HCT116 (cell line): Measurements from ENCODE around the gene CFAP92. TPM values are rescaled to one million over a fixed set of nuclear protein-coding genes. Genes with fewer than 3 reads are reported as not detected.

Experiments
- ATAC-seq: fragments of 200-7000 bp; cut with Tn5 transposase; 2 replicates; pipeline ENCODE4 v1.9.1; 2020; ENCODE audit warnings: mild to moderate bottlenecking, moderate library complexity
- BruUV-seq: library from RNA; stranded (reverse); fragments of 400-500 nt; replicated peaks from 2 replicates; lab custom pipeline; 2021; lab: Mats Ljungman, UMichigan
- CTCF ChIA-PET: fragments of 300-600 bp; sonication (Branson Sonifier 250); formaldehyde crosslinking; loops from one replicate; lab custom pipeline; 2021; ENCODE audit warnings: antibody characterized with exemption; lab: Charles Lee
- POLR2A ChIA-PET: fragments of 300-600, 350-600 bp; sonication (Branson Sonifier 250); formaldehyde crosslinking; loops from one replicate; lab custom pipeline; 2021; ENCODE audit warnings: antibody characterized with exemption; lab: Charles Lee
- RAD21 ChIA-PET, 2 experiments: fragments of 300-600 bp; sonication (Branson Sonifier 250); formaldehyde crosslinking; loops; one replicate each; lab custom pipeline; 2023; ENCODE audit warnings: low total read pairs in 2 of 2; ENCODE audit not compliant: uncharacterized antibody in 2 of 2, unreplicated experiment in 2 of 2, low non-redundant PET in 1 of 2; lab: Charles Lee
- DNase-seq: peaks from one replicate; pipeline ENCODE4 v3.0.0-alpha.2; 2010; ENCODE audit warnings: low read depth, low spot score
- H2AFZ ChIP-seq: fragments of 200-600 bp; shearing (Covaris generic), sonication (generic); 2 replicates; pipeline ENCODE4 v1.6.1; 2017; ENCODE audit warnings: low read depth, mixed run types, mixed read lengths, antibody characterized with exemption, low read length; ENCODE audit not compliant: poor library complexity, severe bottlenecking
- H3K27ac ChIP-seq: 2 replicates; pipeline ENCODE4 v1.5.1; 2012; ENCODE audit warnings: low read depth, low read length
- H3K27me3 ChIP-seq: fragments of 200-600 bp; sonication (generic); 2 replicates; pipeline ENCODE4 v1.6.1; 2016; ENCODE audit warnings: mixed run types, low read length, mixed read lengths; ENCODE audit not compliant: insufficient read depth
- H3K36me3 ChIP-seq, 2 experiments: fragments of 200-500 bp in 1 of 2; fragments of 200-600 bp in 1 of 2; sonication (Bioruptor generic) in 1 of 2; sonication (generic) in 1 of 2; 2 replicates each; pipeline versions ENCODE4 v1.5.1 to v1.6.1; 2014 to 2016; ENCODE audit warnings: low read length in 2 of 2, inconsistent platforms in 1 of 2, mixed read lengths in 1 of 2, mixed run types in 1 of 2; ENCODE audit not compliant: insufficient read depth in 2 of 2, control insufficient read depth in 1 of 2
- H3K4me1 ChIP-seq, 2 experiments: fragments of 200-600 bp in 1 of 2; sonication (generic) in 1 of 2; 2 replicates each; pipeline versions ENCODE4 v1.5.1 to v1.6.1; 2012 to 2017; ENCODE audit warnings: low read length in 2 of 2, inconsistent platforms in 1 of 2, mild to moderate bottlenecking in 1 of 2, mixed read lengths in 1 of 2, mixed run types in 1 of 2, moderate library complexity in 1 of 2; ENCODE audit not compliant: insufficient read depth in 2 of 2, control insufficient read depth in 1 of 2
- H3K4me2 ChIP-seq: fragments of 200-600 bp; sonication (generic); 2 replicates; pipeline ENCODE4 v1.6.1; 2017; ENCODE audit warnings: mixed run types, low read length, mixed read lengths
- H3K4me3 ChIP-seq, 2 experiments: fragments of 200-600 bp in 1 of 2; sonication (generic) in 1 of 2; replicated peaks in 1 of 2; 2 replicates each; pipeline ENCODE4 v1.5.1; 2011 to 2016; ENCODE audit warnings: low read length in 2 of 2, control low read depth in 1 of 2, low read depth in 1 of 2, mild to moderate bottlenecking in 1 of 2, mixed read lengths in 1 of 2, mixed run types in 1 of 2
- H3K79me2 ChIP-seq: fragments of 200-600 bp; sonication (generic); 2 replicates; pipeline ENCODE4 v1.6.1; 2017; ENCODE audit warnings: mild to moderate bottlenecking, mixed run types, low read length, moderate library complexity, mixed read lengths; ENCODE audit not compliant: insufficient read depth
- H3K9ac ChIP-seq: fragments of 200-600 bp; sonication (generic); 2 replicates; pipeline ENCODE4 v1.6.1; 2016; ENCODE audit warnings: low read length, mixed read lengths
- H3K9me2 ChIP-seq: fragments of 200-600 bp; sonication (generic), shearing (Covaris generic); 2 replicates; pipeline ENCODE4 v1.6.1; 2017; ENCODE audit warnings: mixed run types, mild to moderate bottlenecking, moderate library complexity; ENCODE audit not compliant: insufficient read depth
- H3K9me3 ChIP-seq, 2 experiments: fragments of 200-500 bp in 1 of 2; fragments of 200-600 bp in 1 of 2; sonication (Bioruptor generic) in 1 of 2; sonication (generic) in 1 of 2; 2 replicates each; pipeline ENCODE4 v1.6.1; 2014 to 2017; ENCODE audit warnings: low read length in 2 of 2, mixed read lengths in 2 of 2, inconsistent platforms in 1 of 2, low read depth in 1 of 2, mild to moderate bottlenecking in 1 of 2, mixed run types in 1 of 2, moderate library complexity in 1 of 2; ENCODE audit not compliant: control insufficient read depth in 1 of 2, insufficient read depth in 1 of 2
- H4K20me1 ChIP-seq: fragments of 200-600 bp; sonication (generic), shearing (Covaris generic); 2 replicates; pipeline ENCODE4 v1.6.1; 2017; ENCODE audit warnings: mixed run types, mild to moderate bottlenecking, moderate library complexity; ENCODE audit not compliant: insufficient read depth
- CEBPB ChIP-seq: IDR thresholded peaks from 2 replicates; pipeline ENCODE4 v1.6.1; 2012; ENCODE audit warnings: low read depth
- CTCF ChIP-seq, 3 experiments: fragments of 200-600 bp in 1 of 3; sonication (generic) in 1 of 3; IDR thresholded peaks in 2 of 3; conservative IDR thresholded peaks in 1 of 3; 2 replicates each; pipeline ENCODE4 v1.5.1; 2012 to 2017; ENCODE audit warnings: low read depth in 2 of 3, low read length in 2 of 3, antibody characterized with exemption in 1 of 3, borderline replicate concordance in 1 of 3, control low read depth in 1 of 3, mild to moderate bottlenecking in 1 of 3, mixed read lengths in 1 of 3, mixed run types in 1 of 3, moderate library complexity in 1 of 3; ENCODE audit not compliant: insufficient read depth in 1 of 3
- ELF1 ChIP-seq: IDR thresholded peaks from 2 replicates; pipeline ENCODE4 v1.6.1; 2012; ENCODE audit warnings: low read depth, borderline replicate concordance
- EZH2 ChIP-seq: fragments of 200-600 bp; sonication (generic); IDR thresholded peaks from 2 replicates; pipeline ENCODE4 v1.6.1; 2017; ENCODE audit warnings: antibody characterized with exemption, mixed run types
- EZH2phosphoT487 ChIP-seq: fragments of 200-600 bp; IDR thresholded peaks from 2 replicates; pipeline ENCODE4 v1.6.1; 2018; ENCODE audit warnings: antibody characterized with exemption, borderline replicate concordance
- JUND ChIP-seq: IDR thresholded peaks from 2 replicates; pipeline ENCODE4 v1.6.1; 2012
- POLR2A ChIP-seq: IDR thresholded peaks from 2 replicates; pipeline ENCODE4 v1.7.0; 2011; ENCODE audit warnings: borderline replicate concordance; ENCODE audit not compliant: insufficient read depth, insufficient read length; ENCODE audit errors: extremely low read depth
- POLR2AphosphoS5 ChIP-seq: IDR thresholded peaks from 2 replicates; pipeline ENCODE4 v1.6.1; 2011; ENCODE audit warnings: mild to moderate bottlenecking, low read depth, low read length, moderate library complexity
- RAD21 ChIP-seq: IDR thresholded peaks from 2 replicates; pipeline ENCODE4 v1.6.1; 2012; ENCODE audit warnings: low read depth, mild to moderate bottlenecking
- REST ChIP-seq: IDR thresholded peaks from 2 replicates; pipeline ENCODE4 v1.6.1; 2012; ENCODE audit warnings: low read depth
- SIN3A ChIP-seq: IDR thresholded peaks from 2 replicates; pipeline ENCODE4 v1.6.1; 2012; ENCODE audit warnings: low read depth
- SP1 ChIP-seq: IDR thresholded peaks from 2 replicates; pipeline ENCODE4 v1.6.1; 2012; ENCODE audit warnings: low read depth
- SRF ChIP-seq: IDR thresholded peaks from 2 replicates; pipeline ENCODE4 v1.6.1; 2012; ENCODE audit warnings: low read depth
- TCF7L2 ChIP-seq: IDR thresholded peaks from 2 replicates; pipeline ENCODE4 v1.7.0; 2011; ENCODE audit warnings: borderline replicate concordance, inconsistent platforms; ENCODE audit not compliant: insufficient read depth, insufficient read length; ENCODE audit errors: extremely low read depth
- intact Hi-C: fragments of 100-400 bp; cut with micrococcal nuclease; formaldehyde crosslinking; loops from 2 replicates; pipeline ENCODE4 v1.10.0; 2022
- total RNA-seq: library from RNA; stranded (reverse); gene quantifications from one replicate; pipeline ENCODE4 v1.2.1, GENCODE V29; 2021; ENCODE audit not compliant: unreplicated experiment
- TF ChIP-seq, protein P1 (sequence below): IDR thresholded peaks from 2 replicates; pipeline ENCODE4 v1.6.1; 2011; ENCODE audit warnings: mild to moderate bottlenecking, low read length, moderate library complexity; ENCODE audit not compliant: insufficient replicate concordance; ENCODE audit errors: extremely low read depth
- TF ChIP-seq, protein P2 (sequence below): IDR thresholded peaks from 2 replicates; pipeline ENCODE4 v1.6.1; 2012
- TF ChIP-seq, protein P3 (sequence below): IDR thresholded peaks from 2 replicates; pipeline ENCODE4 v1.6.1; 2012

The CFAP92 gene
- total RNA-seq, 1 experiment from 2014 or later: 3.6 TPM

GRCh38 chr3:128933922-128934253 is 60.0 kb downstream of the CFAP92 start:
- no peaks in the 10 kb centered on the region for H4K20me1 ChIP-seq
- H3K27me3 ChIP-seq: no peaks in the 10 kb centered on the region
- no peak overlapping the region for H3K4me2 ChIP-seq
- RAD21 ChIA-PET: no interaction called here
- no peaks in the 10 kb centered on the region for H3K4me1 ChIP-seq
- no peaks in the 10 kb centered on the region for H3K9me2 ChIP-seq
- CTCF ChIA-PET: no interaction called here
- H2AFZ ChIP-seq: no peak overlapping the region
- ATAC-seq (no peak), DNase-seq (no peak)
- intact Hi-C loops: no loop called here
- H3K9me3 ChIP-seq: no peaks in the 10 kb centered on the region
- no peak overlapping the region for H3K4me3 ChIP-seq
- BruUV-seq: no TSS peak
- H3K27ac ChIP-seq: no peak overlapping the region
- POLR2A ChIA-PET: no interaction called here
- no peaks in the 10 kb centered on the region for H3K36me3 ChIP-seq
- H3K9ac ChIP-seq: no peak overlapping the region
- no peaks in the 10 kb centered on the region for H3K79me2 ChIP-seq
- TF ChIP-seq SRF (no peak), SP1 (no peak), SIN3A (no peak), POLR2A (no peak), JUND (no peak), EZH2 (no peak), CTCF (IDR thresholded peaks at IDR 0.05 in 2 of 3, conservative IDR thresholded peaks at IDR 0.05 in 1 of 3; ENCODE audit: borderline replicate concordance in 1 of 3, insufficient read depth in 1 of 3, low read depth in 2 of 3, low read length in 2 of 3) (no peak), POLR2AphosphoS5 (no peak), EZH2phosphoT487 (no peak), TCF7L2 (no peak), REST (no peak), ELF1 (no peak), CEBPB (no peak), RAD21 (no peak)
- TF ChIP-seq, protein P1, sequence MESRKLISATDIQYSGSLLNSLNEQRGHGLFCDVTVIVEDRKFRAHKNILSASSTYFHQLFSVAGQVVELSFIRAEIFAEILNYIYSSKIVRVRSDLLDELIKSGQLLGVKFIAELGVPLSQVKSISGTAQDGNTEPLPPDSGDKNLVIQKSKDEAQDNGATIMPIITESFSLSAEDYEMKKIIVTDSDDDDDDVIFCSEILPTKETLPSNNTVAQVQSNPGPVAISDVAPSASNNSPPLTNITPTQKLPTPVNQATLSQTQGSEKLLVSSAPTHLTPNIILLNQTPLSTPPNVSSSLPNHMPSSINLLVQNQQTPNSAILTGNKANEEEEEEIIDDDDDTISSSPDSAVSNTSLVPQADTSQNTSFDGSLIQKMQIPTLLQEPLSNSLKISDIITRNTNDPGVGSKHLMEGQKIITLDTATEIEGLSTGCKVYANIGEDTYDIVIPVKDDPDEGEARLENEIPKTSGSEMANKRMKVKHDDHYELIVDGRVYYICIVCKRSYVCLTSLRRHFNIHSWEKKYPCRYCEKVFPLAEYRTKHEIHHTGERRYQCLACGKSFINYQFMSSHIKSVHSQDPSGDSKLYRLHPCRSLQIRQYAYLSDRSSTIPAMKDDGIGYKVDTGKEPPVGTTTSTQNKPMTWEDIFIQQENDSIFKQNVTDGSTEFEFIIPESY: no peak
- TF ChIP-seq, protein P2, sequence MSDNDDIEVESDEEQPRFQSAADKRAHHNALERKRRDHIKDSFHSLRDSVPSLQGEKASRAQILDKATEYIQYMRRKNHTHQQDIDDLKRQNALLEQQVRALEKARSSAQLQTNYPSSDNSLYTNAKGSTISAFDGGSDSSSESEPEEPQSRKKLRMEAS: no peak
- TF ChIP-seq, protein P3, sequence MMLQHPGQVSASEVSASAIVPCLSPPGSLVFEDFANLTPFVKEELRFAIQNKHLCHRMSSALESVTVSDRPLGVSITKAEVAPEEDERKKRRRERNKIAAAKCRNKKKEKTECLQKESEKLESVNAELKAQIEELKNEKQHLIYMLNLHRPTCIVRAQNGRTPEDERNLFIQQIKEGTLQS: no peak
